Measurements from ENCODE around the gene SORCS2. TPM values are rescaled to one million over a fixed set of nuclear protein-coding genes. Genes with fewer than 3 reads are reported as not detected.
A peak's percentile ranks its signal among the peaks of the same experiment; 100 is the strongest.

The SORCS2 gene
- total and polyA plus RNA-seq, 7 donors, result 0.18 to 1.5 (median 0.36) TPM

DNA sequence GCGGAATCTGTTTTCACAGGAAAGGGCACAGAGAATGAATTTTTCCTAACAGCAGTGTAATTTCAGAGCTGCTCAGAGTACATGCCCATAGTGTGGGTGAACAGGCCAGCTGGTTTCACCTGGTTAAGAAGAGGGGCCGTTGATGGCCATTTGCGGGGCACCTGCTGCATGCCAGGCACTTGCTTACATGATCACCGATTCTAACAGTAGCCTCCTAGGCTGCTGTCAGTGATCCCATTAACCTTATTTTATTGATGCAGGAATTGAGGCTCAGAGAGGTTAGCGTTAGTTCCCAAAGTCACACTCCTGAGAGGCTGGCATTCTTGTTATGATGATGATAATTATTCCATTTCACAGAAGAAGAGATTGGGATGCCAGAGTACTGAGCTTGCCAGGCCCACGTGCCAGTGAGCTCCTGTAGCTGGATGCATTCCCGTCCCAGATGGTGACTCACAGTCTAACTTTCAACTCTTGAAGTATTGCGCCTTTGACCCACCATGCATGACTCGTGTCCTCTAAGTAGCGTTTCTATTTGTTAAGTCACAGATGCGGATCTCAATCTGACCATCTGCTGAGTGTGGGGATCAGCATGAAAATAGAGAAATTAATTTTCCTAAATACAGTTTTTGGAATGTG, 165.9 kb downstream of the SORCS2 start:
- TF ChIP-seq, protein P1, sequence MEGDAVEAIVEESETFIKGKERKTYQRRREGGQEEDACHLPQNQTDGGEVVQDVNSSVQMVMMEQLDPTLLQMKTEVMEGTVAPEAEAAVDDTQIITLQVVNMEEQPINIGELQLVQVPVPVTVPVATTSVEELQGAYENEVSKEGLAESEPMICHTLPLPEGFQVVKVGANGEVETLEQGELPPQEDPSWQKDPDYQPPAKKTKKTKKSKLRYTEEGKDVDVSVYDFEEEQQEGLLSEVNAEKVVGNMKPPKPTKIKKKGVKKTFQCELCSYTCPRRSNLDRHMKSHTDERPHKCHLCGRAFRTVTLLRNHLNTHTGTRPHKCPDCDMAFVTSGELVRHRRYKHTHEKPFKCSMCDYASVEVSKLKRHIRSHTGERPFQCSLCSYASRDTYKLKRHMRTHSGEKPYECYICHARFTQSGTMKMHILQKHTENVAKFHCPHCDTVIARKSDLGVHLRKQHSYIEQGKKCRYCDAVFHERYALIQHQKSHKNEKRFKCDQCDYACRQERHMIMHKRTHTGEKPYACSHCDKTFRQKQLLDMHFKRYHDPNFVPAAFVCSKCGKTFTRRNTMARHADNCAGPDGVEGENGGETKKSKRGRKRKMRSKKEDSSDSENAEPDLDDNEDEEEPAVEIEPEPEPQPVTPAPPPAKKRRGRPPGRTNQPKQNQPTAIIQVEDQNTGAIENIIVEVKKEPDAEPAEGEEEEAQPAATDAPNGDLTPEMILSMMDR (IDR thresholded peaks at IDR 0.05), result no peak
- Histone ChIP-seq H3K27ac (no peak overlapping the region), H3K4me1 (peaks cover 9% of the 10 kb centered on the region), H3K27me3 (ENCODE audit: insufficient read depth in 3 of 3, low read length in 2 of 3) (no peaks in the 10 kb centered on the region), H3K9me3 (no peaks in the 10 kb centered on the region), H3K4me3 (no peak overlapping the region), H3K36me3 (ENCODE audit: insufficient read depth in 1 of 2, low read depth in 1 of 2) (no peaks in the 10 kb centered on the region)
- intact Hi-C loops (cut with DNase I), result no loop called here
- 32 to 41% (median 37%) methylated on average over 11 of the region's 11 CpGs for WGBS, 3 donors
- DNase-seq (peak; percentile 33 to 67), ATAC-seq (peak; percentile 87 to 97 (median 95))

DNA sequence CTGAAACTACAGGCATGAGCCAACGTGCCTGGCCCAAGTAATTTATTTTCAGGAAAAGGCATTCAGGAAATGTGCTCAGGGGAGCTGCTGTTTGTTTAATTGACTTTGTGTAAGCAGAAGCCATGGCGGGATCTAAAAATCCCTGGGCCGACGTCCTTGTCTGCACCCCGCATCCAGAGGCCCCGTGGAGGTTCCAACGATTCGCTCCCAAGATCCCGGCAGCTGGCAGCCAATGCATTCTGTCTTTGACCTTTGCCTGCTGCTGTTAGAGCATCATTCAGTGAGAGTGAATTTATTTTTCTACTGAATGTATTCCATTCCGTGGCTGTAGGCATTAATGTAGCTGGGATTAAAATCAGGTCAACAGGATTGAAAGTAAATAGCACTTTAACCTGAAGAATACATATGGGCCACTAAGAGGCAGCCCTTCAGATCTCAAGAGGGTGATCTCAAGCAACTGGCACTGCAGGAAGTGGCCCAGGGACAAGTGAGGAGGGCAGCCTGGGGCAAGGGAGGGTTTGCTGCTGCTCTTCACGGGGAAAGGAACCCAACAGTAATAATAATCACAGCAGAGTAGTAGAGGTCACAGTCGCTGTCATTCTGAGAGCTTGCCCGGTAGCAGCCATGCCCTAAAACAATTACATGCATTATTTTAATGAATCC, 167.2 kb downstream of the SORCS2 start:
- Histone ChIP-seq H3K27me3 (ENCODE audit: insufficient read depth in 3 of 3, low read length in 2 of 3) (no peaks in the 10 kb centered on the region), H3K4me3 (no peak overlapping the region), H3K4me1 (peaks cover 9% of the 10 kb centered on the region), H3K27ac (no peak overlapping the region), H3K36me3 (ENCODE audit: insufficient read depth in 1 of 2, low read depth in 1 of 2) (no peaks in the 10 kb centered on the region), H3K9me3 (no peaks in the 10 kb centered on the region)
- DNase-seq (peak in 1 of 2 donors; percentile 16), ATAC-seq (no peak)
- intact Hi-C loops (cut with DNase I), result no loop called here
- TF ChIP-seq, protein P1 (IDR thresholded peaks at IDR 0.05), result no peak
- 60 to 74% (median 62%) methylated on average over 13 of the region's 13 CpGs for WGBS, 3 donors

DNA sequence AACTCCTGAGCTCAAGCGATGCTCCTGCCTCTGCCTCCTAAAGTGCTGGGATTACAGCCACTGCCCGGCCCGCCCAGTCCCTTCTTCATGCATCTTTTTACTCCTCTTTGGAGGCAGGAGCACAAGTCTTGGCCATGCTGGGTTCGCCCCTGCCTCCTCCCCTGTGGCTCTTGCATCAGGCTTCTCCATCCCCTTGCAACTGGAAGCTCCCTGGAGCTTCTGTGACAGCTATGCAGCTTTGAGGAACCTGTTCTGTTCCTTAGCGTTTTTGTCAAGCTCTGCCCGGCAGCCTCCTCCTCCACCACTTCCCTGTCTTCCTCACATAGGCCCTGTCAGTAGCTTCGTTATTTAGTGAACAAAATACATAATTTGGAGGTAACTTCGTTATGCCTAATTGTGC, 168.5 kb downstream of the SORCS2 start:
- Histone ChIP-seq H3K27ac (no peak overlapping the region), H3K4me3 (no peak overlapping the region), H3K9me3 (no peaks in the 10 kb centered on the region), H3K27me3 (ENCODE audit: insufficient read depth in 3 of 3, low read length in 2 of 3) (no peaks in the 10 kb centered on the region), H3K4me1 (peaks cover 15% of the 10 kb centered on the region), H3K36me3 (ENCODE audit: insufficient read depth in 1 of 2, low read depth in 1 of 2) (no peaks in the 10 kb centered on the region)
- intact Hi-C loops (cut with DNase I), result no loop called here
- DNase-seq (peak in 1 of 2 donors; percentile 21), ATAC-seq (no peak)
- TF ChIP-seq, protein P1 (IDR thresholded peaks at IDR 0.05), result no peak
- WGBS, 3 donors, result 58 to 79% (median 61%) methylated on average over 8 of the region's 8 CpGs

DNA sequence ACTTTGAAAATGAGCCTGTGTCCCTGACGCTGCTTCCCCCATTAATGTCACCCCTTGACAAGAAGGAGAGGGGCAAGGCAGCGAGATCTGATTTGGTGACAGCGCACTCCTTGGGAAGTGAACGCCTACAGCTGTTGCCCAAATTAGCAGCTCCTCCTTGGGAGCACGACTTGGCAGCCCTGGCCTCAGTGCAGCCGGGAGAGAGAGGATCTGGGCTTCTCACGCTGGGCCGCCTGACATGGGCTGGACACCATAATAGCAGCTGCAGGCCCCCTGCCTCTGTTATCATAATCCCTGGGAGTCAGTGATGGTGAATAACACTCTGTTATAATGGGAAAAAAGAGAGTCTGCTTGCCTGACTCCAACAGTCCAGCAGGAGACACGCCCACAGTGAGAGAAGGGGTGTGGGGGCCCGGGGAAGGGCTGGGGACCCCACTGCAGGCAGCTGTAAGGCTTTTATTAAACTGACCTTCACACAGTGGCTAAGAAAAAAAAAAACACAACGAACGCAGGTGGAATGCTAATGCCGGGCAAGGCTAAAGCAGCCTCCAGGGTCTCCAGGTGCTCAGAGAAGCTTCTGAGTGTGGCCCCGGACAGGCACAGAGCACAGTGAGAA, 169.1 kb downstream of the SORCS2 start:
- 31 to 43% (median 39%) methylated on average over 14 of the region's 14 CpGs for WGBS, 3 donors

More for the DNA sequence above, 169.1 kb downstream of the SORCS2 start:
- intact Hi-C loops (cut with DNase I), result no loop called here
- Histone ChIP-seq H3K27ac (no peak overlapping the region), H3K4me3 (no peak overlapping the region), H3K27me3 (ENCODE audit: insufficient read depth in 3 of 3, low read length in 2 of 3) (no peaks in the 10 kb centered on the region), H3K9me3 (no peaks in the 10 kb centered on the region), H3K36me3 (ENCODE audit: insufficient read depth in 1 of 2, low read depth in 1 of 2) (no peaks in the 10 kb centered on the region), H3K4me1 (peaks cover 18% of the 10 kb centered on the region)
- ATAC-seq (peak in 2 of 4 donors; percentile 28 to 62), DNase-seq (peak in 1 of 2 donors; percentile 72)
- TF ChIP-seq, protein P1 (IDR thresholded peaks at IDR 0.05), result no peak

Data from psoas muscle (tissue), 8 donors.